HG02763 (cell line): ENCODE results near the gene PLEKHH2.

ENCODE experiments used
- ATAC-seq: cut with Tn5 transposase; IDR thresholded peaks from one replicate; pipeline ENCODE4 v1.9.1; 2021; ENCODE audit warnings: mild to moderate bottlenecking, moderate library complexity; ENCODE audit not compliant: unreplicated experiment

PLEKHH2 gene

DNA sequence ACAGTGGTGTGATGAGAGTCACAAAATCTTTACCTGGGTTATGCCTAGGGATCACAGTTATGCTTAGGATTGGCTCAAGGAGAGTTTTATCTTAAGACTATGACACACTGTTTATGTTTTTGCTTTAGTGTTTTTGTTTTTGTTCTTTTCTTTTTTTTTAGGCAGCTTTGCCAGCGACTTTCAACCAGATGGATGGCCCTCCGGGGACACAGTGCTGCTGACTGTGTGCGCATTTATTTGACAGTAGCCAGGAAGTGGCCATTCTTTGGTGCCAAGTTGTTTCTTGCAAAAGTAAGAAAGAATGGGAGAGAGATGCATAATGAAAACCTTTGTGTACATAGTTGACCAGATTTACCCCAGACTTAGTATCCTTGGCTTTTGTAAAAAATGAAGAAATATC, 121.7 kb downstream of the PLEKHH2 start:
- ATAC-seq, result no peak

DNA sequence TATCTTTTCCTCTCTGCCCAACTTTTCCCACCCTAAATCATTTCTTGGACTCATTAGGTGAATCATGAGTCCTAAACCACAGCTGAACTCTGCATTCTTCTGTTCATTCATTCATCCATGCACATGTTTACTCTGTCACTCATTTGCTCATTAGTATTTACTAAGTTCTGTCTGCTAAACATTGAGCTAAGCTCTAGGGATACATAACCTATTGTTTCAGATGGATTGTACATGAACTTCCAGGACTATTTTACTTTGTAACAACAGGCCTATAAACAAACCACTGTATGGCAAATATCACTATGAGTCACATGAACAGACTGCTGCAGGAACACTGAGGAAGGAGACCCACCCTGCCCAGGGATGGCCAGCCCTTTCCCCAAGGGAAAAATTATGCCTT, 122.1 kb downstream of the PLEKHH2 start:
- no peak for ATAC-seq

DNA sequence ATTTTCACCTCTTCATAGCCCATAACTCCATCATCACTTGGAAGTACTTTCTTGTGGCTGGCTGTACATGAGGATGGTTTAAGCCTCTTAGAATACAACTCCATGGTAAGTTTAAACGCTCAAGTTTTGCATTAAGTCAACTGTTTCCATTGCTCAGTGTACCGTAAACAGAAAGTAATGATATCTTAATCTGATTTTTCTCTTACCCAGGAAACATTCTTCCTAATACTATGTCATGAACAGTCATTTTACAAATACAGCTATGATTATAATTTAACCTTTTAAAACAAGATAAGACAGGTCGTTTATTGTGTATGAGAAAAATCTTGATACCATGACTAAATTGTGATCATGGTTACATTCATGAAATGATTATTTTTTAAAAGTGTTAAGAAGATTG, 125.2 kb downstream of the PLEKHH2 start:
- no peak for ATAC-seq

DNA sequence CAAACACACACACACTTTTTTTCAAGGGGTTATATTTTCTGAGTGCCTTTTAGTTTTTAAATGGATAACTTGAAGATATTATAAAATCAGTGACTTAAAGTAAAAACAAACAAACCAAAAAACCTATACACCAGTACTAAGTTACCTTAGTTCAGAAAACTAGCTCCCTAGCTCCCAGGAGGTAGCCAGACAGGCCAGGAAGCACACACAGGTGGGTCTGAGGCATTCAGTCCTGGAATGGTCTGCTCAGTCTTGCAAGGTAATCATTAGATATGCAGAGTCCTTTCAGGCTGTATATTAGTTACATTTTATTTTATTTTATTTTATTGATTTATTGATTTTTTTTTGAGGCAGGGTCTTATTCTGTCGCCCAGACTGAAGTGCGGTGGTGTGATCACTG, 126.0 kb downstream of the PLEKHH2 start:
- ATAC-seq, result no peak

DNA sequence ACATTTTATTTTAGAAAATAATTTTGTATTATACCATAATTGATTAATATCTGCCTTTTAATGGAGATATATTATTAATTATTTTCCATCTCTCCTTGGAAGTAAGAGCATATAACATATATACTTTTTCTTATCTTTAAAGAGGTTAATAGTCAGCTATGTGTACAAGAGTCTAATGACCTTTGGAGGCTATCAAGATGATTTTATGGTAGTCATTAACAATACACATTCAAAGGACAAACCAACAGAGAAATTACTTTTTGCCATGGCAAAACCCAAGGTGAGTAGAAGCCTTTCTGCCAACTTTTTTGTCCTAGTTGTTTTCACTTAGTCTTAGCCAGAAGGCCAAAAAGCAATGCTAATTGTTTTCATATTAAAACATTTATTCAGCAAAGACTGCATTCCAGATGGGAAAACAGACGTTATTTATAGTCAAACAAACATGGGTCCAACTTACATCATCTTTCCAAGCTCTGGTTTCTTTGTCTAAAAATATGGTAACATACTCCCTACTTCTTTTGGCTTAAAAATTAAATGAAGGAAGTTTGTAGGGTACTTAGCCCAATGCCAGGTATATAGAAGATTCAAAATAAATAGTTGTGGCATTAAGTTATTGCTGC, 127.1 kb downstream of the PLEKHH2 start:
- ATAC-seq, result no peak

DNA sequence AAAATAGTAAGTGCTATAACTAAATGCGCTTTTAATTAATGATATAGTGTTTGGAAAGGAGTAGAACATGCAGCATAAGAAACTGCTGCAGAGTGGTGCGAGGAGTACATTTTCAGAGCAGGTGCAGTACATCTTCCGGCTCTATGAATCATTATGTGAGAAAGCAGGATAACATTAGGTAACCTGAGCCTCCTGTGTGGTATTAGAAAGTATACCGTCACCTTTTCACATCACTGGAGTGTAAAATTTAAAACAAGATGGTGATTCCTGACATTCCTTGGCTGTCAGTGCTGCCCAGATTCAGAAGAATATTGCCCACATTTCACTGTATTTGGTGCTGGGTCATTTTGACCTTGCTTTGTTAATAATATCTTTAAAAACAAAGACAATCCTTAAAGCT, 128.9 kb downstream of the PLEKHH2 start:
- ATAC-seq, result no peak

DNA sequence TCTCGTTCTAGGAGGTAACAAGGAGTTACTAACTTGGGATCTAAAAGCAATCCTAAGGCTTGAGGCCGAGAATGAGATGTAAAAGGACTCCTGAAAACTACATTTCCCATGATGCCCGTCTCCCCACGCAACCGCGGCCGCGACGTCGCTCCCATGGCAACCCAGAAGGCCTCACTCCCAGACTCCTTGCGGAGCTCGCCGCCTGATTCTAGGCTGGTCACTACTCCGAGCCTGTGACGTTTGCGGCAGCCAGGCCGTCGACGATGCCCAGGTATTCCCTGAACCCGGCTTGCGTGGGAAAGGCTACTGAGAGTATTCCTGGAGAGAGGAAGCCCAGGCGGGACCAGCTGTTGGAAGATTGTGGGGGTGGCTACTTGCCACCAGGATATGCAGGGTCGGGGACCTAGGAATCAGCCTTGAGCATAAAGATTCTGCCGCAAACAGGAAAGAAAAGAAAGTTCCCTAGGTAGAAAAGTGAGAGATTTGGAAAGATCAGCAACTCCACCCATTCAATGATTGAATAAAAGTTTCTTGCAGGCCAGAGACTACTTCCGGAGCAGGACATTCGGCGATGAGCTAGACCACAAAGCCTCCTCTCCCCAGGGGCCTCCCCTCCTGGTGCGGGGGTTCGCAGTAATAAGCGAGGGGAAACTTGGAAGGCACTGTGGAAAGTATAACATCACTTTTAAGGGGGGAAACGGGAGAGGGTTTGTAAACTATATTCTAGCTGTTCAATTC, 137.0 kb downstream of the PLEKHH2 start, which contains the start of gene DYNC2LI1:
TSS of gene DYNC2LI1 (plus strand) at position 164 of the 738 bp plus-strand sequence. CDS start at position 264, 100 bp downstream.
- peak; percentile 99 for ATAC-seq

DNA sequence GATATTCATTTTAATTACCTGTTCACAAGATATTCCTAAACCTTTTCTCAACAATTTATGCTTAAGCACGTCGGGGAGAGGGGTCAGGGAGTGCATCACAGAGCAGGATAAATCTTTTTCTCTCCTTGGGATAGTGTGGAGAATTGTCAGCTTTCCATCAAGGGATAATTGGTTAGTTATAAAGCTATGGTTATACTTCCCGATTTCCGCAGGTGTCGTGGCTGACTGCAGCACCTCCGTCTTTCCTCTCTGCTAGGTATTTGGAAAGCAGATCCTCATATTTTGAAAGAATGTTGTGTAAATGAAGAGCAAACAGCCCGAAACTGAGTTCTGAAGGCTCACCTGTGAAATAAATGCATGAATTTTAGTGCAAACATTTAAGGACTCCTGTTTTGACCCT, 137.6 kb downstream of the PLEKHH2 start:
- ATAC-seq, result no peak

DNA sequence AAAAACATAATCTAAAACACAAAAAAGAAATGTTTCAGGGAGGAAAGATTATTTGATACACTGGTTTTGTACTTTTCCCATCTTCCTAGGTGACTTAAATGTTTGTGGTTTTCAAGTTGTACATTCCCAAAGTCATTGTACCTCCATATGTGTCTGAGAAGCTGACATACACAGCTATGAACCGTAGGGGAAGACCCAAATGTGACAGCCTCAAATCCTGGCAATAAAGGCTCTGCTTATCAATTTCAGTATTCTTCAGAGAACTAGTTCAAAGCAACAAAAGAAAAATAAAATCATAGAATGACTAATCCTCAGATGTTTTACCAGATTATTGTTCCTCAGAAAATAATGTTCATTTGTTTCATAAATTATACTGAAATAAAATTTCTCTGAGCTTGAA, 139.3 kb downstream of the PLEKHH2 start:
- ATAC-seq, result no peak

DNA sequence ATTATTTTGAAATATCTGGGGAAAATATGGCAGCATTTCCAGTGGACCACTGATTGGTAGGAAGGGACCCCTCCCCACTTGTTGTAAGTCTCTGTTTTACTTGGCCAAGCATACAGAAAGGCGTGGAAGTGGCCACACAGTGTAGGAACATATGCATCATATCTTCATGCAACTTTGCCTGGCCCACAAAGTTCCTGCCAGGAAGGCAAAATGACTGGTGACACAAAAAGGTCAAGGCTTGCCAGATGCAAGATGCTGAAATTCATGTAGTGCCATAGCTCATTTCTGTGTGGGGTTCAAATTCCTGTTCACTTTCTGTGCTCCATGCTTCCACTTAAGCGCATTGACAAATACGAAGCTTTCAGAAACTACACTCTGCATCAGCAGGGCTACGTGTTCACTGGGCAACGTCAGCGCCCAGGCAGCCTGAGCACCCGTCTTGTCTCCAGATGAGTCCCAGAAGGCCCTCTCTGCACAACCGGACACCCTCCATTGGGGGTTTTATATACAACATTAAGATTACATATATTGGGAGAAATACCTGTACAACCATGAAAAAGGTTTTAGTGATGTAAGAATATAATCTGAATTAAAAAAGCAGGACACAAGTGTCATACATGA, 140.4 kb downstream of the PLEKHH2 start:
- ATAC-seq, result no peak

DNA sequence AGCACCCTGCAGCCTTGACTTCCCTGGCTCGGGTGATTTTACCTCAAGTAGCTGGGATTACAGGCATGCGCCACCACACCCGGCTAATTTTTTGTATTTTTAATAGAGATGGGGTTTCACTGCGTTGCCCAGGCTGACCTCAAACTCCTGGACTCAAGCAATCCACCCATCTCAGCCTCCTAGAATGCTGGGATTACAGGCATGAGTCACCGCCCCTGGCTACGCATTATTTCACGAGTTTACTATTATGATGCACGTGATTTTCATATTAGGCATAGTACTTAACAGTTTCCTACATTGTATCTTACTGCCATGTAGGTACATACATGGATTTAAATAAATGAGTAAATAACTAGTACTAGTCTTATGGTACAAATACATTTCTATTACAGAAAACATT, 141.2 kb downstream of the PLEKHH2 start:
- no peak for ATAC-seq

DNA sequence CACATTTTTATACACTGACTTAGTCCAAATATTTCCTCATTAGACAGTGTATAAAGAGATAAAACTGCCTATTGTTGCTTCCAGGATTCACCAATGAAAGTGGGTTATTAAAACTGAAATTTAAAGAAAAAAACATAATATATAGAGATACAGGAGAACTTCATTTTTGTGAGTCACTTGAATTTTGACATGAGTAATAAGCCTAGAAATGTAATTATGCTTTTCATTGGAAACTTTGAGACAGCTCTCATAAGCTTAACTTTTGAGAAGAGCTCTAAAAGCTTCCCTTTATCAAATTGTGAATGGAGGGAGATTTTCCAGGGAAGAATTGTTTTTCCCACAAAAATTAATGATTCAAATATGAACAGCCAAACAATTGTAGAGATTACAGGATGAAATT, 150.8 kb downstream of the PLEKHH2 start:
- ATAC-seq, result no peak

DNA sequence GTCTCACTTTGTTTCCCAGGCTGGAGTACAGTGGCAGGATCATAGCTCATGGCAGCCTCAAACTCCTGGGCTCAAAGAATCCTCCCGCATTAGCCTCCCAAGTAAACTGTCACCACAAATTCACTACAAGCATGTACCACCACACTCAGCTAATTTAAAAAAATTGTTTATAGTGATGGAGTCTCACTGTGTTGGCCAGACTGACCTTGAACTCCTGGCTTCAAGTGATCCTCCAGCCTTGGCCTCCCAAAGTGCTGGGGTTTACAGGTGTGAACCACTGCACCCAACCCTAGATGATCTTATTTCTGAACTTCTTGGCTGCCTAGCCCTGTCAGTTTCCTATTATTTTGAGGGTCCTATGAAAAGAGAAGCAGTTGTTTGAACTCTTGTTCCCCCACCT, 151.6 kb downstream of the PLEKHH2 start:
- ATAC-seq, result no peak

DNA sequence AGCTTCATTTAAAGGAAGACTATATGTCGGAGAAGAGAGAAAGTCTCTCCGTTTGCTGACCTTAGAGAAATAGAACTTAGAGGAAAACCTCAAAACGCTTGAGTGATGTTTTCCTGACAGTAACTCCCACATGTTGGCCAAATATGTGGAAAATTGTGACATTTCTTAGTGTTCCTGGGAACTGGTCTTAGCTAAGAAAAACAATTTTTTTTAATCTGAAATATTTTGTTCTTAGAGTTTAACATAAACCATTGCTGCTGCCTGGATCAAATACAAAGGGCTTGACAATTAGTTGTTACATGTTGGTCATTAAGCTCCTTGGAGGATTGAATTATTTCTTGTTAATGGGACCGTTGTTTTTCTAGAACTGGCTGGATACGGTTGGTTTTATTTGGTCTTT, 153.1 kb downstream of the PLEKHH2 start:
- no peak for ATAC-seq

DNA sequence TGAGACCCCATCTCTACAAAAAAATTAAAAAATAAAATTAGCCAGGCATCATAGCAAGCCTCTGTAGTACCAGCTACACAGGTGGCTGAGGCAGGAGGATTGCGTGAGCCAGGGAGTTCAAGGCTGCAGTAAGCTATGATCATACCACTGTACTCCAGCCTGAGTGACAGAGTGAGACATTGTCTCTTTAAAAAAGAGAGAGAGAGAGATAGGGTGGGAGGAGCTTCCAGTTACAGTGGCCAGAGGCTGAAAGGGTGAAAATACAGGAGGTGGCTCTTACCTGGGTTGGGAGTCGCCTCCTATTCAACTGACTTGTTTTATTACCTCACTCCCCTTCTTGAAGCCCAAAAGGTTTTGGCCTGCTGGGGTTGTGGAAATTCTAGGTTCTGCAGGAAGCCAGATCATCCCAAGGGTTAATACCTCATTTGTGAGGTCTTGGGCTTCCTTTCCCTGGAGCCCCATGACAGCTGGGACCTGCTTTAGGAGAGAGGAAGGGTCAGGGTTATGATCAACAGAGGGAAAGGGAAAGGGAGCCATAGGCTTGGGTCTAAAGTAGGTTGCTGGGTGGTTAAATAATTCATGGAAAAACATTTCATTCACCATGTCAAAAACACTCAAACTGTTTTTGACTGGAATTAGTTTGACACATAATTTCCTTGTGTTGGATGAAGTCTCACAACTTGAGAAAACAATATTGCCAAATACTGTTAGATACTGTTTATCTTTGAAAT, 154.1 kb downstream of the PLEKHH2 start:
- no peak for ATAC-seq

DNA sequence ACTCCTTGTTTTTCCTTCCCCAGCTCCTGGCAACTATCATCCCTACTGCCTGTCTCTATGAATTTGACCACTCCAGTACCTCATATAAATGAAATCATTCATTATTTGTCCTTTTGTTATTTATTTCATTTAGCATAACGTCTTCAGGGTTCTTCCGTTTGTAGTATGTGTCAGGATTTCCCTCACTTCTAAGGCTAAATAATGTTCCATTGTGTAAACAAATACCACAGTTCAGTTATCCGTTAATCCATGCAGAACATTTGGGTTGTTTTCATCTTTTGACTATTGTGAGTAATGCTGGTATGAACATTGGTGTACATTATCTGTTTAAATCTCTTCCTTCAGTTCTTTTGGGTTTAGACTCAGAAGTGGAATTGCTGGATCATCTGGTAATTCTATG, 155.6 kb downstream of the PLEKHH2 start:
- ATAC-seq, result no peak

DNA sequence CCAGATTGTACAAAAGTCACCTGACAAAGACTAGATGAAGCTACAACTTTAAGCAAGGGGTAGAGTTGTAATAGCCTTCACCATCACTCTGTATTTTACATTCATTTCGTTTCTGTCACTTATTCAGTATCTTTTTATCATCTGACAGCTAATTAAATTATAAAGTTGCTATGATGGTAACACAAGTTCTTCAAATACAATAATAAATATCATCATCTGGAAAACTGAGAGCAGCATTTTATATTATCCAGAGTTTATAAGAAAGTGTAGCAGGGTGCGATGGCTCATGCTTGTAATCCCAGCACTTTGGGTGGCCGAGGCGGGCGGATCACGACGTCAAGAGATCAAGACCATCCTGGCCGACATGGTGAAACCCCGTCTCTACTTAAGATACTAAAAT, 157.9 kb downstream of the PLEKHH2 start:
- ATAC-seq, result no peak

DNA sequence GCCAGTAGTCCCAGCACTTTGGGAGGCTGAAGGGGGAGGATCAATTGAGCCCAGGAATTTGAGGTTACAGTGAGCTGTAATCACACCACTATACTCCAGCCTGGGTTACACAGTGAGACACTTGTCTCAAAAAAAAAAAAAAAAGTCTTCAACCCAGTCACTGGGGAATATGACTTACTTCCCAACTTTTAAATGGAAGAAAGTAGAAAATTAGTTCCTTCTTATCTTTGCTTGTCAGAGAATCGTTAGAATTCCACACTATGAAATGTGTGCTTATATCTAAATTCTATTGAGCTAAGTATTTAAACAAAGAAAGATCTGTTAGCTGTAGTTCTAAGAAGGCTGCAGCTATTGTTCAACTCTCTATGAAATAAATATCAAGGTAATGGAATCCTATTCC, 159.1 kb downstream of the PLEKHH2 start:
- no peak for ATAC-seq

DNA sequence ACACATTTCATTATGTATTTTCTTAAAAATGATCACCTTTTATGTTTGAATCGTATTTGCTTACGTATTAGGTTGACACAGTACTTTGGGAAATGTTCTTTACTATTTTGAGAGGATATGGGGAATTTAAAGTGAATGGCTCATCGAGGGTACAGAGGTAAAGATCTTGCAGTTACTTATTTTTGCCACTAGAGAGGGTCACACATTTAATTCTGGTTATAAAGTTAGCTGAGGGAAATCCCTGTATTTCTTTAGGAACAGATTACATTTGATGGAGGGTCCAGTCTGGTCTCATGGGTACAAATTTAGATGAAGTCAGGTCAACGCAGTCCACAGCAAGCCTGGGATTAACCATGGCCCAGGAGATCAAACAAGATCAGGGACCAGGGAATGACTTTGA, 161.2 kb downstream of the PLEKHH2 start:
- ATAC-seq, result no peak

DNA sequence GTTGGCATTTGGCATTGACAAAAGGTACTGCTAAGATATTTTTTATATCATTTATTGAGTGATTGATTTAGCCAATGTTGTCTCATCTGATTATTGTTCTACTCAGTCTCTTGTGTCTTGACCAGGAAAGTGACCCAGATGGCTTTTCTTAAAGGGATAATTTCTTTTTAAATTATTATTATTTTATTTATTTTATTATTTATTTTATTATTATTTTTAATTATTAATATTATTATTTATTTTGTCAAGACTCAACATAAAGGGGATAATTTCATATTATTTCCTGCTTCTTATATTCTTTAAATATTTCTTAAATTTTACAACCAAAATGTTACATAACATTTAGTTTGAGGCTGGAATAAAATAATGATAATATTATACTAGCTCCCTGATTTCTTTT, 163.8 kb downstream of the PLEKHH2 start:
- ATAC-seq, result no peak

DNA sequence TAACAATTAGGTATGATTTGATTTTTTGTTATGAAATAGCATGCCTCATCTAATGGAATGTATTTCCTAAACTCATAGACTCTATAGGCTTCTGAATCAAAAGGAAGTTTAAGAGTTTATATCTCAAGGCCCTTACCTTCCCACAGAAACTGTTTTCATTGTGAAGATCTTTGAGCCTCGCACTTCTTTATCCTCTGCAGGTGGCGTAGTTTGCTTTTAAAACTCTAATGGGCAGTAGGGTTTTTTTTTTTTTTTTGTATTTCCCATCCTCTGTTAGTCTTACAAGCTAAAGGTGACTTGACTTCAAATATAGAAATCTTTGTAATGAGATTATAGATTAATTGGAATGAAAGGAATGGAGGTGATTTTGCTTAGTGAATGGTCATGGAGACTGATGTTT, 165.1 kb downstream of the PLEKHH2 start:
- ATAC-seq, result no peak

DNA sequence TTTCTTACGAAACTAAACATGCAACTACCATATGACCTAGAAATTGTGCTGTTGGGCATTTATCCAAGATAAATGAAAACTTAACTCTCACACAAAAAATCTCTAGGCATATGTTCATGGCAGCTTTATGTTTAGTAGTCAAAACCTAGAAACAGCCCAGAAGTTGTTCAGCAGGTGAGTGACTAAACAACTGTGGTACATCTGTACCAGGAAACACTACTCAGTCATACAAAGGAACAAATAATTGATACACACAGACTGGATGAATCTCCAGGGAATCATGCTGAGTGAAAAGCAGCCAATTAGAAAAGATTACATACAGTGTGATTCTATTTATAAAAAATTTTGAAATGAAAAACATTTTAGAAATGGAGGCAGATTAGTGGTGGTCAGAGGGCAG, 166.1 kb downstream of the PLEKHH2 start:
- no peak for ATAC-seq
